GM20431 (cell line): ENCODE results near the gene PPP1R13B.

Experiments used
- in situ Hi-C: fragments of 300-500 bp; cut with MseI, MboI; formaldehyde crosslinking; loops from one replicate; pipeline ENCODE4 v1.15.0; 2020; ENCODE audit warnings: low sequenced_read_pairs; ENCODE audit not compliant: unreplicated experiment

The PPP1R13B gene

GRCh38 chr14:103758059-103758776 is 89.2 kb downstream of the PPP1R13B start:
- in situ Hi-C loops, result no loop called here

DNA sequence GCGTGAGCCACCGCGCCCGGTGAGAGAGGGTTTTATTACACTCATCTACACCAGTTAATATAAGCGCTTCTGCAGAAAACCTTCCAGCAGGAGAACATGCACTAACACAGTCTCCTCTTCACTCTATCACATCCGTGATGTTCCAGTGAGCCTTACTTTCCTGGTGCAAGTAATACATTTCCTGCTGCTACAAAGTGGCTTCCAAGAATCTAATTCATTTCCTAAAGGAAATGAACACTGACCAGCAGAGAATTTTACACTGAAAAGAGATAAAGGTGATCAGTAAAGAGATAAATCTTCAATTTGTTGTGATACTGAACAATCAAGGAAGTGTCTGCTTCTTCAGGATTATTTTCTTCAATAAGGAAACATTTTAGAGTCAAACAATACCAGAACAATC is 92.3 kb downstream of the PPP1R13B start:
- in situ Hi-C loops, result no loop called here

DNA sequence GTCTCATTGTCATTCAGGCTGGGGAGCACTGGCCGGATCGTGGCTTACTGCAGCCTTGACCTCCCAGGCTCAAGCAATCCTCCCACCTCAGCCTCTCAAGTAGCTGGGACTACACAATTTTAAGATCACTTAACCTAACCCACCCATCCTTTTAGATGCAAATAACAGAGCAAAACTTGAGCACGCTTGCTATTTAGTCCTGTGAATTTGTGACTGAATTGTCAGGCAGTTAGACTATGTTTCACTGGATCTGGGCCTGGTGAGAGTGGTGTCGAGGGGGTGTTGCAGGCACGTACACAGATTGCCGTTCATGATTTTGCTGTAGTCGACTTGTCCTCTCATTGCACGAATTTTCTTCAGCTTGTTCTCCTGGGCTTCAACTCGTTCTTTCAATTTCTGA is 93.6 kb downstream of the PPP1R13B start:
- in situ Hi-C loops, result no loop called here

- in situ Hi-C loops, result no loop called here
These were observed 97.5 kb downstream of the PPP1R13B start for GRCh38 chr14:103749860-103750259.

DNA sequence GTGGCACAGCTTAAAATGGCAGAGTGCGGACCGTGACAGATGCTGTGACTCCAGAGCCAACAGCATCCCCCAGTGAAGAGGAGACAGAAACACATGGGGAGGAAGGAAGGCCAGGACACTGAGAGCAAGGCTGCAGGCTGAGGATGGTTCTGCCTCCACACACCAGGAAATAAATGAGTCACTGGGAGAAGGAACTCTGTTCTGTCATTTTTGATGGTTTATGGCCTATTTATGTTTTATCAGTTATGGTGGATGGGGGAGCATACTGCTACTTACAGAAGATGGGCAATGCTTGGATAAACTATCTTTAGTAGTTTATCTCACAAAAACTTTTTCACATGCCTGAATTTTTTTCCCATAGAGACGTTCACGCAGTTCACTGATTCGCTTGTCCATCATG is 97.9 kb downstream of the PPP1R13B start:
- in situ Hi-C loops, result no loop called here

DNA sequence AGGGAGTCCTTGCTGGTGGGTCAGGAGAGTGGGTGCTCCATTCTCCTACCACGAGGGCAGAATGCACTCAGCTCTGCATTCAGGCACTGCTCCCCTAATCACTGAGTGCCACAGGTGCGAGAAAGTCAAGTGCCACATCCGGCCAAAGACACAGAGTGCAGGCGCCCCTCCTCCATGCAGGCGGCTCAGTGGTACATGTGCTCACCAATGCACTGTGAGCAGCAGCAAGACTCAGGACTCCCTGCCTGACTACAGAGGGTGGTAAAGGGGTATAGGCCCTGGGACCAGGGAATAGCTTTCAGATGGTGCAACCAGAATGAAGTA is 98.9 kb downstream of the PPP1R13B start:
- in situ Hi-C loops, result no loop called here

- in situ Hi-C loops, result no loop called here
These were observed 100.7 kb downstream of the PPP1R13B start for GRCh38 chr14:103746701-103747100.

DNA sequence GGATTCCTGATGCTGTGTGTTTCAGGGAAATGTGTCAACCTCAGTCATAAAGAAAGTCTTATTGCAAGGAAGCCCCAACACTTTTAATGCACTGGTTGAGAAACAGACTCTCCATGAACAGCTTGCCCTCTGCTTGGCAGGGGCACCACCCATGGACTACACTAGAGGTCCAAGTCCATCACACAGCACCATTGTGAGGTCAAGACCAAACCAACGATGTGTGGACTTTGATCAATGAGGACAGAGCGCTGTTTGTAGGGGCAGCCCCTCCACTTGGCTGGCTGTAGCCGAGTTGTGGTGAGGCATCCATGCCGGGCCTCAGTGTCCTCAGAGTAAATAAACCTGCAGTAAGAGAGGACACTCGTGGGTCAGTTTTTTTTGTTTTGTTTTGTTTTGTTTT is 102.0 kb downstream of the PPP1R13B start:
- in situ Hi-C loops, result no loop called here

DNA sequence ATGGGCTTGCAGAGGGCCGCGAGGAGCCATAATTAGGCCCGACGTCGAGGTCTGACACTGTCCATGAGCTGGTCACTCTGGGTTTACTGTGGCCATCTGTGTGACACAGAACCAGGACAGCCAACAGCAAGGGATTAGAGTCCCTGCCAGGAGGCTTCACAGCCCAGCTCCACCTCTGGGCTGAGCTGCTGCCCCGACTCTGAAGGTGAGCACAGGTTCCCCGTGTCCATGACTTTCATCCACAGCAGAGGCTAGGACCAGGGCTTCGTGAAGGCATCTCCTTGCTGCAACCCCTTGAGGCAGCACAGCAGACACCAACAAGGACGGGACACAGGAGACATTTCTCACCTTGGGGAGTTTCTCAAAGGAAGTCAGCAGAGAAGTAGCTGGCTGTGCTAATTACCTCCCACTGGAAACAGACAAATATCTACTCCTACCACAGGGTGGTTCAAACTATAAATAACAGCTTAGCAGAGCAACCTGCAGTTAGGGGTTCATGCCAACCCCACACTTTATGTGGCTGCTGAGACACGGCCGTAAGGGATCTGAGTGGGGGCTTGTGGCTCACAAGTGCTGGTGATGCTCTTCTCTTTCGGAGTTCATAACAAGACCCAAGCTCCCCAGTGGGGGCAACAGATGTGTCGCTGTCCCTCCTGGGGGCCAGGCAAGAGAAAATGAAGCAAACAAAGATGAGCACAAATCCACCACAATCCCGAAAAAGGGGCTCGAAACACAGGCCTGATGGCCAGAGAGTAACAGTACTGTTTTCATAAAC is 102.6 kb downstream of the PPP1R13B start:
- in situ Hi-C loops, result no loop called here

DNA sequence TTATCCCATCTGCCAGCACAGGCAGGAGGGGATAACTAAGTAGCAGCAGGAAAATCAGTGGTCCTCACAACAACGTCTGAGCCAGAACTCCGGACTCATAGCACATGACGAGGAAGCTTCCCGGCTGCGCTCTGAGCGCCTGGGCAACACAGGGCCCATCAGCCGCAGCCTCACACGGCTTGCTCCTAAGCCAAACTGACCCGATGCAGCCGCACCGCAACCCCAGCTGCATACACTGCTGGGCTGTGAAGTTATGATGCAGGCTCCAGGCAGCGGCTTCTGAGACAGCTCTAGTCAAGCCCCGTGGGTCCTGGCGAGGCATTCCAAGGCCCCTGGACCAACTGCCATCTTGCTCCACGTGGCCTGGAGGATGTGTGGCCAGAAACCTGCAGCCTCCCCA is 103.7 kb downstream of the PPP1R13B start:
- in situ Hi-C loops, result no loop called here

GRCh38 chr14:103742499-103743255 is 104.7 kb downstream of the PPP1R13B start:
- in situ Hi-C loops, result no loop called here

GRCh38 chr14:103741876-103742275 is 105.5 kb downstream of the PPP1R13B start:
- in situ Hi-C loops, result no loop called here

DNA sequence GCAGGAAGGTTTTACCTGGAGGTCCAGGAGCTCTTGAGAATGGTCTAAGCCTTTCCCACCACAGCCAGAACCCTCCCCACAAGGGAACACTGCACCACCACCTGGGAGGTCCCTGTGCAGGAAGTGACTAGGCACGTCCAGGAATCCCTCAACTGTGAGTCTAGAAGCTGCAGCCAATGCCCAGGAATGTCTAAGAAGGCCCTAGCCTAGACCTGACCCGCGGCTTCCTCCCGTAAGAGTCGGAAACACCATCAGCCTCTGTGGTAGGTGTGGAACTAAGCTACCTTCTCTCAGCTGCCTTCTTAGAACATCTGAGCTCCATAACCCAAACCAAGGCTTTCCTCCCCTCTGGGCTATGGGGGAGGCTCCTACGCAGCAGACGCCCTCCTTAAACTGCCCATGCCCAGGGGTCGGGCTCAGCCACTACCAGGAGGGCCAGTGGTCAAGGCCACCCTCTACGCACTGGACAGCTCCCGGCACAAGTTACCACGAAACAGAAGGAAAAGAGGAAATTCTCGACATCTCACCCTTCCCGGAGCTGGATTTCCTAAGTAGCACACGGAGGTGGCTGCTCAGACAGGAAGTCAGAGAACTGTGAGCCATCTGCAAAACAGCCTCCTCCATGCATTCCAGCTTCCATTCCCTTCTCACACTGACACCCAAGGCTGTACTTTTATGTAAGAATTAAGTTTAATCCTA is 106.2 kb downstream of the PPP1R13B start:
- in situ Hi-C loops, result no loop called here

DNA sequence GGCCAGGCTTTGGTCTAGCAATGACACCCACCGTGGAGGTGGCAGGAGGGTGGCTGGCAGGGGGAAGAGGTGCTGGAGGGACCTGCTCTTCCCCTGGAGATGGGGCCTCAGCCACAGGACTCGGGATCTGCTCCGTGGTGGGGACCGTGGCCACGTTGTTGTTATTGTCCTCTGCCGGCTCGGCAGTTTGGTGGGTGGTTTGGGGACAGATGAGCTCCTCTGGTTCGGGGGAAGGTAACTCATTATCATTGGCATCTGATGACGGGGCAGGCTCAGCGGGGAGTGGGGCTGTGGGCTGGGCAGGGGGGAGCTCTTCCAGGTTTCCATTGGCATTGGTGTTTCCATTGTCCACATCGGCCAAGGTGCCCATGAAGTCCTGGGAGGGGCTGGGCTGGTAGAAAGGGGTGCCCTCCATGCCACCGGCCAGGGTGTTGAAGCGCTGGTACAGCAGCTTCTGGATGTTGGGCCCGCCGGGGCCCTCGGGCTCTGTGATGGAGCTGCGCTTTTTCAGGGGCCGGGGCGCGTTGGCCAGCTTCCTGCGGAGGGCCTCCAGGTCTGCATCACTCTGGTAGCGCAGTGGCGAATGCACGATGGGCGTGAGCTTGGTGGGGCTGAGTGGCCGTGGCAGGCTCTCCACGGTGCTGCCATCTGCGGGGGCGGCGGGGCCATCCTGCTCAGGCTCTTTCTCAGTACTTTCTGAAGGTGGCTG is 107.4 kb downstream of the PPP1R13B start:
- in situ Hi-C loops, result no loop called here

GRCh38 chr14:103739466-103739792 is 107.9 kb downstream of the PPP1R13B start:
- in situ Hi-C loops, result no loop called here

GRCh38 chr14:103738701-103739451 is 108.5 kb downstream of the PPP1R13B start:
- in situ Hi-C loops, result no loop called here

GRCh38 chr14:103738166-103738565 is 109.2 kb downstream of the PPP1R13B start:
- in situ Hi-C loops, result no loop called here

DNA sequence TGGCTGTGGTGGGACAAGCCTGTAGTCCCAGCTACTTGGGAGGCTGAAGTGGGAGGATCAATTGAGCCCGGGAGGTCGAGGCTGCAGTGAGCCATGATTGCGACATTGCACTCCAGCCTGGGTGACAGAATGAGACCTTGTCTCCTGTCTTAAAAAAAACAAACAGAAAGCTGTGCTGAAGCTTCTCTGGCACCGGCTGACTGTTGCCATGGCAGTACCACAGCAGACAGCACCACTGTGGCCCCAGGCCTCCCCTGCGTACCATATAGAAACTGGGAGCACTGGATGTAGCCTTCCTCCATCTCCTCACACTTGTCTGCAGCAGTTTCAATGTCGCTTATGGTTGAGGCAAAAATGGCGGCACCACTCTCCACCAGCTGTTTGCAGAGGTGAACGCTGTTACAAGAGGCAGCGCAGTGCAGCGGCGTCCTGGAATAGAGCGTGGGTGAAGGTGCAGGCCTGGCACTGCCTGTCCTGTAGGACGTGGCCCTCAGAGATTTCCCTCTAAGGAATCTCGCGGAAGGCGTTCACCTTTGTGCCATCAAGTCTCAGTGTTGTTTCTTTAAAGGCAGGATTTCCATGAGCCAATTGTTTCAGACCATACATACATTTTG is 109.8 kb downstream of the PPP1R13B start:
- in situ Hi-C loops, result no loop called here
